GM12878 (cell line): ENCODE data around the gene CAB39.

Experiments used
- CHD2 ChIP-seq: IDR thresholded peaks from 2 replicates; pipeline ENCODE4 v1.6.1; 2011; ENCODE audit warnings: low read depth, low read length, improper control_type of control experiment, borderline replicate concordance
- CTCF ChIP-seq, 3 experiments: IDR thresholded peaks in 2 of 3; conservative IDR thresholded peaks in 1 of 3; 2 replicates each; pipeline ENCODE4 v1.5.1; 2011; ENCODE audit warnings: low read depth in 3 of 3, low read length in 3 of 3, mild to moderate bottlenecking in 3 of 3, control low read depth in 2 of 3, moderate library complexity in 2 of 3, inconsistent platforms in 1 of 3, mixed read lengths in 1 of 3; ENCODE audit not compliant: control insufficient read depth in 2 of 3, insufficient read depth in 1 of 3; ENCODE audit errors: extremely low read depth in 1 of 3
- EP300 ChIP-seq, 2 experiments: fragments of 150-350 bp in 1 of 2; IDR thresholded peaks; 2 replicates each; pipeline ENCODE4 v1.6.1; 2011 to 2012; ENCODE audit warnings: low read depth in 2 of 2, low read length in 2 of 2, borderline replicate concordance in 1 of 2, improper control_type of control experiment in 1 of 2, inconsistent platforms in 1 of 2; ENCODE audit not compliant: control insufficient read depth in 1 of 2
- USF1 ChIP-seq: IDR thresholded peaks from 2 replicates; pipeline ENCODE4 v1.6.1; 2011; ENCODE audit warnings: borderline replicate concordance, low read depth, mild to moderate bottlenecking, moderate library complexity, mixed read lengths, low read length; ENCODE audit not compliant: insufficient read depth; ENCODE audit errors: extremely low read length
- ZZZ3 ChIP-seq: IDR thresholded peaks from 2 replicates; pipeline ENCODE4 v1.6.1; 2011; ENCODE audit warnings: low read depth; ENCODE audit not compliant: control insufficient read depth, insufficient read length

DNA sequence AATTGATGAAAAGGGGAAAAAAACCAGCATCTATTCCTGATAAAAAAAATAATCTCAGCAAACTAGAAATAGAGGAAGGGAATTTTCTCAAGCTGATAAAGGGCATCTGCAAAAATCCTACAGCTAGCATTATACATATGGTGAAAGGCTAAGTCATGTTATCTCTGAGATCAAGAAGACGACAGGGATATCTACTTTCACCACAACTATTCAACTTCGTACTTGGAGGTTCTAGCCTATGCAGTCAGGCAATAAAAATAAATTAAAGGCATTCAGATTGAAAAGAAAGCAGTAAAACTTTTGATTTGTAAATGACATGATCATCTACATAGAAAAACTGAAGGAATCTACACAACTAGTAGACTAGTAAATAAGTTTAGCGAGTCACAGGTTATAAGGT is 58.2 kb downstream of the CAB39 start:
- TF ChIP-seq CHD2, result no peak
- no peak for TF ChIP-seq USF1
- TF ChIP-seq CTCF (IDR thresholded peaks at IDR 0.05 in 2 of 3, conservative IDR thresholded peaks at IDR 0.05 in 1 of 3; ENCODE audit: control insufficient read depth in 2 of 3, extremely low read depth in 1 of 3, insufficient read depth in 1 of 3, low read depth in 3 of 3, low read length in 3 of 3), result no peak
- no peak for TF ChIP-seq EP300 (IDR thresholded peaks at IDR 0.05; ENCODE audit: borderline replicate concordance in 1 of 2, control insufficient read depth in 1 of 2, low read depth in 2 of 2, low read length in 2 of 2)
- no peak for TF ChIP-seq ZZZ3
